HCT116 (cell line): ENCODE measurements around the gene KRT82. TPM values are rescaled to one million over a fixed set of nuclear protein-coding genes. Genes with fewer than 3 reads are reported as not detected.

Experiments used
- ATAC-seq: fragments of 200-7000 bp; cut with Tn5 transposase; 2 replicates; pipeline ENCODE4 v1.9.1; 2020; ENCODE audit warnings: mild to moderate bottlenecking, moderate library complexity
- BruUV-seq: library from RNA; stranded (reverse); fragments of 400-500 nt; replicated peaks from 2 replicates; lab custom pipeline; 2021; lab: Mats Ljungman, UMichigan
- CTCF ChIA-PET: fragments of 300-600 bp; sonication (Branson Sonifier 250); formaldehyde crosslinking; loops from one replicate; lab custom pipeline; 2021; ENCODE audit warnings: antibody characterized with exemption; lab: Charles Lee
- POLR2A ChIA-PET: fragments of 300-600, 350-600 bp; sonication (Branson Sonifier 250); formaldehyde crosslinking; loops from one replicate; lab custom pipeline; 2021; ENCODE audit warnings: antibody characterized with exemption; lab: Charles Lee
- RAD21 ChIA-PET, 2 experiments: fragments of 300-600 bp; sonication (Branson Sonifier 250); formaldehyde crosslinking; loops; one replicate each; lab custom pipeline; 2023; ENCODE audit warnings: low total read pairs in 2 of 2; ENCODE audit not compliant: uncharacterized antibody in 2 of 2, unreplicated experiment in 2 of 2, low non-redundant PET in 1 of 2; lab: Charles Lee
- DNase-seq: peaks from one replicate; pipeline ENCODE4 v3.0.0-alpha.2; 2010; ENCODE audit warnings: low read depth, low spot score
- H2AFZ ChIP-seq: fragments of 200-600 bp; shearing (Covaris generic), sonication (generic); 2 replicates; pipeline ENCODE4 v1.6.1; 2017; ENCODE audit warnings: low read depth, mixed run types, mixed read lengths, antibody characterized with exemption, low read length; ENCODE audit not compliant: poor library complexity, severe bottlenecking
- H3K27ac ChIP-seq: 2 replicates; pipeline ENCODE4 v1.5.1; 2012; ENCODE audit warnings: low read depth, low read length
- H3K27me3 ChIP-seq: fragments of 200-600 bp; sonication (generic); 2 replicates; pipeline ENCODE4 v1.6.1; 2016; ENCODE audit warnings: mixed run types, low read length, mixed read lengths; ENCODE audit not compliant: insufficient read depth
- H3K36me3 ChIP-seq, 2 experiments: fragments of 200-500 bp in 1 of 2; fragments of 200-600 bp in 1 of 2; sonication (Bioruptor generic) in 1 of 2; sonication (generic) in 1 of 2; 2 replicates each; pipeline versions ENCODE4 v1.5.1 to v1.6.1; 2014 to 2016; ENCODE audit warnings: low read length in 2 of 2, inconsistent platforms in 1 of 2, mixed read lengths in 1 of 2, mixed run types in 1 of 2; ENCODE audit not compliant: insufficient read depth in 2 of 2, control insufficient read depth in 1 of 2
- H3K4me1 ChIP-seq, 2 experiments: fragments of 200-600 bp in 1 of 2; sonication (generic) in 1 of 2; 2 replicates each; pipeline versions ENCODE4 v1.5.1 to v1.6.1; 2012 to 2017; ENCODE audit warnings: low read length in 2 of 2, inconsistent platforms in 1 of 2, mild to moderate bottlenecking in 1 of 2, mixed read lengths in 1 of 2, mixed run types in 1 of 2, moderate library complexity in 1 of 2; ENCODE audit not compliant: insufficient read depth in 2 of 2, control insufficient read depth in 1 of 2
- H3K4me2 ChIP-seq: fragments of 200-600 bp; sonication (generic); 2 replicates; pipeline ENCODE4 v1.6.1; 2017; ENCODE audit warnings: mixed run types, low read length, mixed read lengths
- H3K4me3 ChIP-seq, 2 experiments: fragments of 200-600 bp in 1 of 2; sonication (generic) in 1 of 2; replicated peaks in 1 of 2; 2 replicates each; pipeline ENCODE4 v1.5.1; 2011 to 2016; ENCODE audit warnings: low read length in 2 of 2, control low read depth in 1 of 2, low read depth in 1 of 2, mild to moderate bottlenecking in 1 of 2, mixed read lengths in 1 of 2, mixed run types in 1 of 2
- H3K79me2 ChIP-seq: fragments of 200-600 bp; sonication (generic); 2 replicates; pipeline ENCODE4 v1.6.1; 2017; ENCODE audit warnings: mild to moderate bottlenecking, mixed run types, low read length, moderate library complexity, mixed read lengths; ENCODE audit not compliant: insufficient read depth
- H3K9ac ChIP-seq: fragments of 200-600 bp; sonication (generic); 2 replicates; pipeline ENCODE4 v1.6.1; 2016; ENCODE audit warnings: low read length, mixed read lengths
- H3K9me2 ChIP-seq: fragments of 200-600 bp; sonication (generic), shearing (Covaris generic); 2 replicates; pipeline ENCODE4 v1.6.1; 2017; ENCODE audit warnings: mixed run types, mild to moderate bottlenecking, moderate library complexity; ENCODE audit not compliant: insufficient read depth
- H3K9me3 ChIP-seq, 2 experiments: fragments of 200-500 bp in 1 of 2; fragments of 200-600 bp in 1 of 2; sonication (Bioruptor generic) in 1 of 2; sonication (generic) in 1 of 2; 2 replicates each; pipeline ENCODE4 v1.6.1; 2014 to 2017; ENCODE audit warnings: low read length in 2 of 2, mixed read lengths in 2 of 2, inconsistent platforms in 1 of 2, low read depth in 1 of 2, mild to moderate bottlenecking in 1 of 2, mixed run types in 1 of 2, moderate library complexity in 1 of 2; ENCODE audit not compliant: control insufficient read depth in 1 of 2, insufficient read depth in 1 of 2
- H4K20me1 ChIP-seq: fragments of 200-600 bp; sonication (generic), shearing (Covaris generic); 2 replicates; pipeline ENCODE4 v1.6.1; 2017; ENCODE audit warnings: mixed run types, mild to moderate bottlenecking, moderate library complexity; ENCODE audit not compliant: insufficient read depth
- CEBPB ChIP-seq: IDR thresholded peaks from 2 replicates; pipeline ENCODE4 v1.6.1; 2012; ENCODE audit warnings: low read depth
- EGR1 ChIP-seq: IDR thresholded peaks from 2 replicates; pipeline ENCODE4 v1.6.1; 2012; ENCODE audit warnings: low read depth
- FOSL1 ChIP-seq: IDR thresholded peaks from 2 replicates; pipeline ENCODE4 v1.6.1; 2012; ENCODE audit warnings: low read depth
- RAD21 ChIP-seq: IDR thresholded peaks from 2 replicates; pipeline ENCODE4 v1.6.1; 2012; ENCODE audit warnings: low read depth, mild to moderate bottlenecking
- TCF7L2 ChIP-seq: IDR thresholded peaks from 2 replicates; pipeline ENCODE4 v1.7.0; 2011; ENCODE audit warnings: borderline replicate concordance, inconsistent platforms; ENCODE audit not compliant: insufficient read depth, insufficient read length; ENCODE audit errors: extremely low read depth
- intact Hi-C: fragments of 100-400 bp; cut with micrococcal nuclease; formaldehyde crosslinking; loops from 2 replicates; pipeline ENCODE4 v1.10.0; 2022
- total RNA-seq: library from RNA; stranded (reverse); gene quantifications from one replicate; pipeline ENCODE4 v1.2.1, GENCODE V29; 2021; ENCODE audit not compliant: unreplicated experiment
- TF ChIP-seq, protein P1 (sequence below): IDR thresholded peaks from 2 replicates; pipeline ENCODE4 v1.6.1; 2012
- TF ChIP-seq, protein P2 (sequence below), 3 experiments: fragments of 200-600 bp in 1 of 3; sonication (generic) in 1 of 3; IDR thresholded peaks in 2 of 3; conservative IDR thresholded peaks in 1 of 3; 2 replicates each; pipeline ENCODE4 v1.5.1; 2012 to 2017; ENCODE audit warnings: low read depth in 2 of 3, low read length in 2 of 3, antibody characterized with exemption in 1 of 3, borderline replicate concordance in 1 of 3, control low read depth in 1 of 3, mild to moderate bottlenecking in 1 of 3, mixed read lengths in 1 of 3, mixed run types in 1 of 3, moderate library complexity in 1 of 3; ENCODE audit not compliant: insufficient read depth in 1 of 3

Gene KRT82
- total RNA-seq, 1 experiment from 2014 or later = not detected

DNA sequence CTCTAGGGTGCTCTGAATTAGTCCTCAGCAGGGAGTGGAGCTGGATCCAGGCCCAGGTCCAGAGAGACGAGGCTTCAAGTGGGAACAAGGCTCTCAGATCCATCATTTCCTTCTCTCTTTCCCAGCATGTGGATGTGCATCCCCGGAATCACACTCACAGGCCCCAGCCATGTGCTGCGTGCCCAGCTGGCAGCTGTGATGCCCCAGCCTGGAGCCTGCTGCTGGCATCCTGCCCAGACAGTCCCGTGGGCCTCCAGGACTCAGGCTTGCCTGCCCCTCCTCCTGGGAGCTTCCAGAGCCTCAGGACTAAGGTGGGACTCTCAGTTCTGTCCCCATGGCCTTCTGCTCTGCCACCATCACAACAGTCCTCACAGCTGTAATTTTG is 14.5 kb downstream of the KRT82 start (continued):
- TF ChIP-seq RAD21 (no peak), CEBPB (no peak), EGR1 (no peak)
- TF ChIP-seq, protein P1, sequence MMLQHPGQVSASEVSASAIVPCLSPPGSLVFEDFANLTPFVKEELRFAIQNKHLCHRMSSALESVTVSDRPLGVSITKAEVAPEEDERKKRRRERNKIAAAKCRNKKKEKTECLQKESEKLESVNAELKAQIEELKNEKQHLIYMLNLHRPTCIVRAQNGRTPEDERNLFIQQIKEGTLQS = no peak

GRCh38 chr12:52390739-52391617 is 15.2 kb downstream of the KRT82 start:
- no peak for TF ChIP-seq TCF7L2
- peak; percentile 91 for TF ChIP-seq RAD21
- TF ChIP-seq, protein P2, sequence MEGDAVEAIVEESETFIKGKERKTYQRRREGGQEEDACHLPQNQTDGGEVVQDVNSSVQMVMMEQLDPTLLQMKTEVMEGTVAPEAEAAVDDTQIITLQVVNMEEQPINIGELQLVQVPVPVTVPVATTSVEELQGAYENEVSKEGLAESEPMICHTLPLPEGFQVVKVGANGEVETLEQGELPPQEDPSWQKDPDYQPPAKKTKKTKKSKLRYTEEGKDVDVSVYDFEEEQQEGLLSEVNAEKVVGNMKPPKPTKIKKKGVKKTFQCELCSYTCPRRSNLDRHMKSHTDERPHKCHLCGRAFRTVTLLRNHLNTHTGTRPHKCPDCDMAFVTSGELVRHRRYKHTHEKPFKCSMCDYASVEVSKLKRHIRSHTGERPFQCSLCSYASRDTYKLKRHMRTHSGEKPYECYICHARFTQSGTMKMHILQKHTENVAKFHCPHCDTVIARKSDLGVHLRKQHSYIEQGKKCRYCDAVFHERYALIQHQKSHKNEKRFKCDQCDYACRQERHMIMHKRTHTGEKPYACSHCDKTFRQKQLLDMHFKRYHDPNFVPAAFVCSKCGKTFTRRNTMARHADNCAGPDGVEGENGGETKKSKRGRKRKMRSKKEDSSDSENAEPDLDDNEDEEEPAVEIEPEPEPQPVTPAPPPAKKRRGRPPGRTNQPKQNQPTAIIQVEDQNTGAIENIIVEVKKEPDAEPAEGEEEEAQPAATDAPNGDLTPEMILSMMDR (IDR thresholded peaks at IDR 0.05 in 2 of 3, conservative IDR thresholded peaks at IDR 0.05 in 1 of 3; ENCODE audit: borderline replicate concordance in 1 of 3, insufficient read depth in 1 of 3, low read depth in 2 of 3, low read length in 2 of 3) = peak; percentile 84 to 93 (median 85)
- TF ChIP-seq FOSL1 = no peak
- intact Hi-C loops = loop anchor here (1.0 to 5.0 kb wide), 3 partner anchors 191 to 489 kb away; no protein-coding TSS in a partner anchor
- peak; percentile 24 for DNase-seq

More at GRCh38 chr12:52390739-52391617, 15.2 kb downstream of the KRT82 start:
- no TSS peak for BruUV-seq
- peak; percentile 79 for ATAC-seq
- POLR2A ChIA-PET = interaction anchor here (1.7 kb wide), 1 partner anchor 480 kb away, joined by 5 read pairs; no protein-coding TSS in a partner anchor
- RAD21 ChIA-PET = interaction anchor here in 1 of 2 experiments (2.1 to 2.4 kb wide), 2 partner anchors 480 to 489 kb away, joined by 5 to 6 read pairs; no protein-coding TSS in a partner anchor
- H3K27me3 ChIP-seq = no peaks in the 10 kb centered on the region
- no peak overlapping the region for H3K4me3 ChIP-seq
- H3K4me1 ChIP-seq = peaks cover 0 to 23% of the 10 kb centered on the region in 2 experiments; a peak in 1 of 4 replicates
- H3K9me3 ChIP-seq = no peaks in the 10 kb centered on the region
- no peaks in the 10 kb centered on the region for H3K9me2 ChIP-seq
- CTCF ChIA-PET = interaction anchor here (0.6 to 2.5 kb wide), 10 partner anchors 11 to 590 kb away, joined by 3 to 10 read pairs (median 6); no protein-coding TSS in a partner anchor
- H3K36me3 ChIP-seq = no peaks in the 10 kb centered on the region
- H2AFZ ChIP-seq = peak overlapping the region; percentile 38
- no peak overlapping the region for H3K27ac ChIP-seq
- H3K9ac ChIP-seq = no peak overlapping the region
- H3K79me2 ChIP-seq = no peaks in the 10 kb centered on the region
- H4K20me1 ChIP-seq = no peaks in the 10 kb centered on the region
- H3K4me2 ChIP-seq = 0 out of 2 replicates have a peak overlapping the region, but pooled peaks have one; percentile 2
